ENCODE measurements around the gene TPST1. TPM values are rescaled to one million over a fixed set of nuclear protein-coding genes. Genes with fewer than 3 reads are reported as not detected.

Gene TPST1
- total RNA-seq, 1 donor from 2014 or later, result 16.7 TPM

DNA sequence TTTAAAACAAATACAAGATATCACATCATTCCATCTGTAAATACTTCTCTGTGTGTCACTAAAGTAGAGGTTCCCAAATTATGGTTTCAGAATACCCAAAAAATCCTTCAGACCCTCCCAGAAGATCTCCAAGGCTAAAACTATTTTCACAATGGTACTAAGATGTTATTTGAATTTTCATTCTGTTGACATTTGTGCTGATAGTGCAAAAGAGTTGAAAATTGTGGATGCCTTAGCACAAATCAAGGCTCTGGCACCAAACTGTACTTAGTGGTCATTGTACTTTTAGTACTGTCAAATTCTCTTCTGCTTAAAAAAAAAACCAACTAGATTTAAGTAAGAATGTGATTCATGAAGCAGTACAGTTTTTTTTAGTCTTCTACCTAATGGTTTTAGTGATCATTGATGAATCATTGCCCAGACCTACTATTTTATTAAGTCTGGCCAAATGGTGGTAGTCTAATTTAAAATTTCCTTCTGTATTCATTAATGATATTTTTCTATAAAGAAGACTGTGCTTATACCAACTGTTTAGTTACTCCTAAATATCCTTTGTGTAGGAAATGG is 50.5 kb downstream of the TPST1 start:
- DNase-seq (ENCODE audit: low read depth), result no peak
- H3K4me3 ChIP-seq (ENCODE audit: low read depth, low read length), result no peak overlapping the region
- TF ChIP-seq, protein P1, sequence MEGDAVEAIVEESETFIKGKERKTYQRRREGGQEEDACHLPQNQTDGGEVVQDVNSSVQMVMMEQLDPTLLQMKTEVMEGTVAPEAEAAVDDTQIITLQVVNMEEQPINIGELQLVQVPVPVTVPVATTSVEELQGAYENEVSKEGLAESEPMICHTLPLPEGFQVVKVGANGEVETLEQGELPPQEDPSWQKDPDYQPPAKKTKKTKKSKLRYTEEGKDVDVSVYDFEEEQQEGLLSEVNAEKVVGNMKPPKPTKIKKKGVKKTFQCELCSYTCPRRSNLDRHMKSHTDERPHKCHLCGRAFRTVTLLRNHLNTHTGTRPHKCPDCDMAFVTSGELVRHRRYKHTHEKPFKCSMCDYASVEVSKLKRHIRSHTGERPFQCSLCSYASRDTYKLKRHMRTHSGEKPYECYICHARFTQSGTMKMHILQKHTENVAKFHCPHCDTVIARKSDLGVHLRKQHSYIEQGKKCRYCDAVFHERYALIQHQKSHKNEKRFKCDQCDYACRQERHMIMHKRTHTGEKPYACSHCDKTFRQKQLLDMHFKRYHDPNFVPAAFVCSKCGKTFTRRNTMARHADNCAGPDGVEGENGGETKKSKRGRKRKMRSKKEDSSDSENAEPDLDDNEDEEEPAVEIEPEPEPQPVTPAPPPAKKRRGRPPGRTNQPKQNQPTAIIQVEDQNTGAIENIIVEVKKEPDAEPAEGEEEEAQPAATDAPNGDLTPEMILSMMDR (conservative IDR thresholded peaks at IDR 0.05; ENCODE audit: low read depth, low read length), result no peak

DNA sequence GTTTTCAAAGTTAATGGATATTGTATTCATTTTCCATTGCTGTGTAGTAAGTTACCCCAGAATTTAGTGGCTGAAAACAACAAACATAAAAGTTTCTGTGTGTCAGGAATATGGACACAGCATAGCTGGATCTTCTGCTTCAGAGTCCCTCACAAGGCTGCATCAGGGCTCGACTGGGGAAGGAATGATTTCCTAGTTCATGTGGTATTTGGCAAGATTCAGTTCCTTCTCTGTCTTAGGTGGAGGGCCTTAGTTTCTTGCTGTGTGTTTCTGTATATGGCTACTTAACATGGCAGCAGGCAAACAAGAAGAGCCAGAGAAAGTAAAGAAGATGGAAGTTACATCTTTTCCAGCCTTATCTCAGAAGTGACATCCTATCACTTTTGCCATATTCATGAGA is 51.1 kb downstream of the TPST1 start:
- DNase-seq (ENCODE audit: low read depth), result no peak
- no peak overlapping the region for H3K4me3 ChIP-seq (ENCODE audit: low read depth, low read length)
- TF ChIP-seq, protein P1 (conservative IDR thresholded peaks at IDR 0.05; ENCODE audit: low read depth, low read length), result no peak

DNA sequence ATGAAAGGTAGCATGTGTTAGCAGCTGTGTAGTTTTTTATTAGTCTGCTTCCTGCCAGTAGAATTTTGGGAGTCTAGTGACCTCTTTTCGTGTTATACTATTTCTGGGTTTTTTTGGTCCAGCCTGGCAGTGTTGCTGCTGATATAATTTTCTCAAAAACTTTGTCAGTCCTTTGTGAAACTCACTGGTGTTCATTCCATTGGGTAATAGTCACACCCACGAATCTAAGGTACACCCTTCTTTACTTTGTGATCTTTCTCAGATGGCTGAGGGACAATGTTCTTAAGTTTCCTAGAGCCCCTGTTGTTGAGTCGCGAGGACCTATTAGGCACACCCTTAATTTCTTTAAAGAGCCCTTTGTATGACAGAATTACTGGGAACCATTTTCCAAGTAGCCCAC is 52.3 kb downstream of the TPST1 start:
- TF ChIP-seq, protein P1 (conservative IDR thresholded peaks at IDR 0.05; ENCODE audit: low read depth, low read length), result no peak
- no peak for DNase-seq (ENCODE audit: low read depth)
- no peak overlapping the region for H3K4me3 ChIP-seq (ENCODE audit: low read depth, low read length)

DNA sequence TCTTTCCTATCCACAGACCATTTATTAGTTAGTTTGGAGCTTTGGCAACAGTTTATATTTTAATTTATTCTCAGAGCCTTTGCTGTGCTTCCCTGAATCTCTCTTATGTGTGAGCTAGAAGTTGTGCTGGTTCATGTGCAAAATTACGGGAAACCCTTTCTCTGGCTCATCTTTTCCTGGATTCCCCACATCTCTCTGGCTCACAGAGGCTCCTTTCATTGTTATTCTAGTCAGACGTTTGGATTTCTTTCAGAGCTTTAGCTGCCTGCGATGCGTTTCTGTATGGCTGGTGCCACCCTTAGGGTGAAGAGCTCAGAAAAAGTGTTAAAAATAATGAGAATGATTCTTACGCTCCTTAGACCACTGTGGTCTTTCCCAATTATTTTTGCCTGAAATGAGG is 53.3 kb downstream of the TPST1 start:
- TF ChIP-seq, protein P1 (conservative IDR thresholded peaks at IDR 0.05; ENCODE audit: low read depth, low read length), result no peak
- DNase-seq (ENCODE audit: low read depth), result no peak
- no peak overlapping the region for H3K4me3 ChIP-seq (ENCODE audit: low read depth, low read length)

DNA sequence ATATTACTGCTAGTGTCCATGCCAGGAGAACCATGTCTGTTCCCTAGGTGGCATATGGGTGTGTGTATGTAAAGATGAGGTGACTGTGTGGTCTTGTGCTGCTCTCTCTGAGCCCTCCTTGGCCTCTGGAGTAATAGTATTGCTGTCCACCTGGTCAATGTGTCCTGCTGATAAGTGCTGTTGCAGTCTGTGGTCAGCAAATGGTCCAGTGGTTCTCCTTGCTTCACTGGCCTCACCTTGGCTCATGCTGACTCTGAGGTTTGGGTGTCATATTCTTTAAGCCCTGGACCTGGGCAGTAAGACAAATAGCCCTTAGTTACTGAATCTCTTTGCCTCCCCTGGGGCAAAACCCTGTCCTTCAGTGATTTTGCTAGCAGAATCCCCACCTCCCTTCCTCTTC is 56.8 kb downstream of the TPST1 start:
- H3K4me3 ChIP-seq (ENCODE audit: low read depth, low read length), result no peak overlapping the region
- TF ChIP-seq, protein P1 (conservative IDR thresholded peaks at IDR 0.05; ENCODE audit: low read depth, low read length), result no peak
- DNase-seq (ENCODE audit: low read depth), result no peak

DNA sequence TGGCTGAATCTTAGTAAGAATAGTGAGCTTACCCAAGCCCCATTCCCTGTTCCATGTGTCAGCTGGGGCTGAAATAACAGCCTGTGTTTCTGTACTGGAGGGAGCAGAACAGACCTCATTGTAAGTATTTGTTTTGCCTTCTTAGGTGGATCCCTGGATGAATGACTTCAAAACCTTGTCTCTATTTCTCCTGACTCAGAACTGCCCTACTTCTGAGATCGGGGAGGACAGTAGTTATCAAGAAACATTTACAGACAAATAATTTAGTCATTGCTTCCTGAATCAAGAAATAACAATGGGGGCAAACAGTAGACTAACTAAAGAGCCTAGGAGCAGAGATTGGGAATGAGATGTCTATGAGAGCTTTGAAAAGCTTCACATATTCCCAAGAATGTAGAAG is 58.8 kb downstream of the TPST1 start:
- TF ChIP-seq, protein P1 (conservative IDR thresholded peaks at IDR 0.05; ENCODE audit: low read depth, low read length), result no peak
- no peak for DNase-seq (ENCODE audit: low read depth)
- H3K4me3 ChIP-seq (ENCODE audit: low read depth, low read length), result no peak overlapping the region

DNA sequence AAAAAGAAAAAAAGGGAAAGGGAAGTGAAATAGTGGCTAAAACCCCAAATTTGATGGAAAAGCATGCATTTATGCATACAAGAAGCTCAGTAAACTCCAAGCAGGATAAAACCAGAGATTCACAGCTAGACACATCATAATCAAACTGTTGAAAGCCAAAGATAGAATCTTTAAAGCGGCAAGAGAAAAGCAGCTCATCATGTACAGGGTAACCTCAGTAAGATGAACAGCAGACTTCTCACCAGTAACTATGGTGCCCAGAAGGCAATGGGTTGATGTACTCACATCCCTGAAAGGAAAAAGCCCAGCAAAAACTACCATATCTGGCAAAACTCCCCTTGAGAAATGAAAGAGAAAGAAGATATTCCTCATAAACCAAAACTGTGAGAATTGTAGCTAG is 60.4 kb downstream of the TPST1 start:
- DNase-seq (ENCODE audit: low read depth), result no peak
- no peak overlapping the region for H3K4me3 ChIP-seq (ENCODE audit: low read depth, low read length)
- TF ChIP-seq, protein P1 (conservative IDR thresholded peaks at IDR 0.05; ENCODE audit: low read depth, low read length), result no peak
